ENCODE results near the gene OR5H14.

The OR5H14 gene

DNA sequence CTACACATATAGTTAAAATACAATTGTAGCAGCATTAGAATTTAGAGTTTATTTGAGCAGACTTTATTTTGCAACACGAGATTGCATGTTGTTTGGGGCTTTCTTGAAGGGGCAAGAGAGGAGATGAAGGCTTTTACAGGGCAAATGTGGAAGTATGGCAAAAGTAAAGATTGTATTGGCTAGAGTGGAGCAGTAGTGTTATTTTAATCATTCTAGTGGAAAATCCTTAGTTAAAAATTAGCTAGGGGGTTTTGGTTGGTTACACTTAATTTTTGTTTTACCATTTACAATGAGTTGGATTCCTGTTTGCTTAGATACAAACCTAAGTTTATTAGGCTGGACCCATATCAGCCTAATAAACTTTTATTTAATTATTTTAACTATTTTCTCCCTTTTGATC lies 23.8 kb downstream of the OR5H14 start:
- Histone ChIP-seq H3K9ac (ENCODE audit: low read length) (no peak overlapping the region), H3K36me3 (ENCODE audit: insufficient read depth, low read length) (no peaks in the 10 kb centered on the region), H3F3A (ENCODE audit: insufficient read depth, low read length) (no peaks in the 10 kb centered on the region), H3K4me1 (ENCODE audit: insufficient read depth, low read length, severe bottlenecking) (no peaks in the 10 kb centered on the region), H3K27me3 (ENCODE audit: insufficient read depth, low read length) (no peaks in the 10 kb centered on the region), H3K4me2 (ENCODE audit: low read length) (no peak overlapping the region), H3K9me2 (ENCODE audit: low read depth, low read length) (no peaks in the 10 kb centered on the region), H2AFZ (ENCODE audit: low read length) (no peak overlapping the region), H4K20me1 (ENCODE audit: insufficient read depth, low read length) (no peaks in the 10 kb centered on the region), H3K27ac (ENCODE audit: low read depth, low read length, poor library complexity, severe bottlenecking) (no peak overlapping the region), H3K79me2 (ENCODE audit: insufficient read depth, low read length) (no peaks in the 10 kb centered on the region), H3K4me3 (ENCODE audit: low read depth, low read length, poor library complexity, severe bottlenecking) (no peak overlapping the region), H3K9me3 (ENCODE audit: low read length) (no peaks in the 10 kb centered on the region)
- TF ChIP-seq EZH2 (IDR thresholded peaks at IDR 0.05; ENCODE audit: borderline replicate concordance, low read length): no peak
- TF ChIP-seq, protein P1, sequence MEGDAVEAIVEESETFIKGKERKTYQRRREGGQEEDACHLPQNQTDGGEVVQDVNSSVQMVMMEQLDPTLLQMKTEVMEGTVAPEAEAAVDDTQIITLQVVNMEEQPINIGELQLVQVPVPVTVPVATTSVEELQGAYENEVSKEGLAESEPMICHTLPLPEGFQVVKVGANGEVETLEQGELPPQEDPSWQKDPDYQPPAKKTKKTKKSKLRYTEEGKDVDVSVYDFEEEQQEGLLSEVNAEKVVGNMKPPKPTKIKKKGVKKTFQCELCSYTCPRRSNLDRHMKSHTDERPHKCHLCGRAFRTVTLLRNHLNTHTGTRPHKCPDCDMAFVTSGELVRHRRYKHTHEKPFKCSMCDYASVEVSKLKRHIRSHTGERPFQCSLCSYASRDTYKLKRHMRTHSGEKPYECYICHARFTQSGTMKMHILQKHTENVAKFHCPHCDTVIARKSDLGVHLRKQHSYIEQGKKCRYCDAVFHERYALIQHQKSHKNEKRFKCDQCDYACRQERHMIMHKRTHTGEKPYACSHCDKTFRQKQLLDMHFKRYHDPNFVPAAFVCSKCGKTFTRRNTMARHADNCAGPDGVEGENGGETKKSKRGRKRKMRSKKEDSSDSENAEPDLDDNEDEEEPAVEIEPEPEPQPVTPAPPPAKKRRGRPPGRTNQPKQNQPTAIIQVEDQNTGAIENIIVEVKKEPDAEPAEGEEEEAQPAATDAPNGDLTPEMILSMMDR (IDR thresholded peaks at IDR 0.05; ENCODE audit: low read length): no peak

DNA sequence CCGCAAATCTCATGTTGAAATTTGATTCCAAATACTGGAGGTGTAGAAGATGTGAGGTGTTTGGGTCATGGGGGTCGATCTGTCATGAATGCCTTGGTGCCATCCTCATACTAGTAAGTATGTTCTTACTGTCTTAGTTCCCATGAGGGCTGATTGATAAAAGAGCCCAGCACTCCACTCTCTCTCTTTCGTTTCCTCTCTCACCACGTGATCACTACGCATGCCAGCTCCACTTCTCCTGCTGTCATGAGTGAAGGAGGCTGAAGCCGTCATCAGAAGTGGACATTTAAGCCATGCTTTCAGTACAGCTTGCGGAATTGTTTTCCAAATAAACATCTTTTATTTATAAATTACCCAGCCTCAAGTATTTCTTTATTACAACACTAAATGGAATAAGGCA lies 25.3 kb downstream of the OR5H14 start:
- no peak overlapping the region for H3K9ac ChIP-seq (ENCODE audit: low read length)
- TF ChIP-seq, protein P1 (IDR thresholded peaks at IDR 0.05; ENCODE audit: low read length): no peak
- no peak for TF ChIP-seq EZH2 (IDR thresholded peaks at IDR 0.05; ENCODE audit: borderline replicate concordance, low read length)
- no peak overlapping the region for H2AFZ ChIP-seq (ENCODE audit: low read length)
- no peaks in the 10 kb centered on the region for H3K9me2 ChIP-seq (ENCODE audit: low read depth, low read length)
- no peak overlapping the region for H3K27ac ChIP-seq (ENCODE audit: low read depth, low read length, poor library complexity, severe bottlenecking)
- no peaks in the 10 kb centered on the region for H3F3A ChIP-seq (ENCODE audit: insufficient read depth, low read length)
- no peak overlapping the region for H3K4me2 ChIP-seq (ENCODE audit: low read length)
- H3K4me1 ChIP-seq (ENCODE audit: insufficient read depth, low read length, severe bottlenecking): no peaks in the 10 kb centered on the region
- no peaks in the 10 kb centered on the region for H3K9me3 ChIP-seq (ENCODE audit: low read length)
- H3K4me3 ChIP-seq (ENCODE audit: low read depth, low read length, poor library complexity, severe bottlenecking): no peak overlapping the region
- no peaks in the 10 kb centered on the region for H4K20me1 ChIP-seq (ENCODE audit: insufficient read depth, low read length)
- no peaks in the 10 kb centered on the region for H3K27me3 ChIP-seq (ENCODE audit: insufficient read depth, low read length)
- no peaks in the 10 kb centered on the region for H3K79me2 ChIP-seq (ENCODE audit: insufficient read depth, low read length)
- H3K36me3 ChIP-seq (ENCODE audit: insufficient read depth, low read length): no peaks in the 10 kb centered on the region

DNA sequence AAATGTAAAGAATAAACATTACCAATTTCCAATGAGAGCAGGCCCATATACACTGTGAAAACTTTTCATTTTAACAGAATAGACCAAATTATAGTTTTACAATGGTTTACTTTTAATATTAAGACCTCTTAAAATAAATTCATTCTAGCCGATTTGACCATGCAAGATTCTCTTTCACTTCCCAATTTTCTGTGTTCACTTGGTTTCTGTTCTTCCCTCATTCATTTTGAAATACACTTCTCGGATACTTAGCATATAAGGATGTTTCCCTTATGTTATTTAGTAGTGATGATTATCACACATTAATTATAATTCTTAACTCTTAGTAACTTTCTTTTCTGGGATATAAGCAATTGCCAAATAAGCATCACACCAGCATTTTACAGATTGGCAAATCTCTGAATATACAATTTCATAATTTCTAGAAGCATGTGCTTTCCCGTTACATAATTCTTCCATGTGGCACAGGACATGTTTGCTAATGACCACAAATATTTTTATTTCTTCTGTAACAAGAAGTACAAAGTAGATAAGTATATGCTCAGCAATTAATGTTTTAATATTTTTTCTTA lies 33.1 kb downstream of the OR5H14 start:
- no peak overlapping the region for H3K4me3 ChIP-seq (ENCODE audit: low read depth, low read length, poor library complexity, severe bottlenecking)
- H3K79me2 ChIP-seq (ENCODE audit: insufficient read depth, low read length): no peaks in the 10 kb centered on the region
- H3K4me1 ChIP-seq (ENCODE audit: insufficient read depth, low read length, severe bottlenecking): no peaks in the 10 kb centered on the region
- H3K9me2 ChIP-seq (ENCODE audit: low read depth, low read length): no peaks in the 10 kb centered on the region
- H3F3A ChIP-seq (ENCODE audit: insufficient read depth, low read length): no peaks in the 10 kb centered on the region
- H3K4me2 ChIP-seq (ENCODE audit: low read length): no peak overlapping the region
- H3K9me3 ChIP-seq (ENCODE audit: low read length): no peaks in the 10 kb centered on the region
- H3K27me3 ChIP-seq (ENCODE audit: insufficient read depth, low read length): no peaks in the 10 kb centered on the region
- no peak overlapping the region for H2AFZ ChIP-seq (ENCODE audit: low read length)
- no peaks in the 10 kb centered on the region for H4K20me1 ChIP-seq (ENCODE audit: insufficient read depth, low read length)
- TF ChIP-seq EZH2 (IDR thresholded peaks at IDR 0.05; ENCODE audit: borderline replicate concordance, low read length): no peak
- TF ChIP-seq, protein P1 (IDR thresholded peaks at IDR 0.05; ENCODE audit: low read length): no peak
- no peak overlapping the region for H3K9ac ChIP-seq (ENCODE audit: low read length)
- H3K36me3 ChIP-seq (ENCODE audit: insufficient read depth, low read length): no peaks in the 10 kb centered on the region
- H3K27ac ChIP-seq (ENCODE audit: low read depth, low read length, poor library complexity, severe bottlenecking): no peak overlapping the region

All from OCI-LY1 (cell line).